Measurements from ENCODE around the gene ZMYND11. TPM values are rescaled to one million over a fixed set of nuclear protein-coding genes. Genes with fewer than 3 reads are reported as not detected.

The ZMYND11 gene
- total and polyA plus RNA-seq, 2 of the 8 experiments (the other 6 are each of a cell fraction or from before 2014, with no cell fraction given), result 7.5 to 26.6 TPM

DNA sequence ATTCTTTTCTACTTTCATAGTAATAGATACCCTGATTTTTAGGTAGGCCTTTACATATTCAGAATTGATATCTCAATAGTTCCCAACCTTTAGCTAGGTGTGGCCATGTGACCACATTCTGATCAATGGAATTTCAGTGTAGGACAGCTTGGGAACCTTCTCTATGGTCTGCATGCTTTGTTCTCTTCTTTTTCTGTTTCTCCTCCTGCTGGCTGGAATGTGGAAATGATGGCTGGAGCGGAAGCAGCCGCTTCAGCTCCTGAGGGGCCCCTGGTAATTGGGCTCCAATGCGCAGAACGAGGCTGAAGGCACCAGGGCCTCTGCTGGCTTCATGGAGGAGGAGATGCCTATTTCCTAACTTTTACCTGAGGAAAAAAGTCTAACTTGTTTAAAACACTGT lies 152.6 kb downstream of the ZMYND11 start (continued):
- TF ChIP-seq SP2 (IDR thresholded peaks at IDR 0.05; ENCODE audit: low read length) (no peak), TEAD4 (IDR thresholded peaks at IDR 0.05; ENCODE audit: low read depth, low read length) (peak; percentile 98), PHF8 (conservative IDR thresholded peaks at IDR 0.05; ENCODE audit: low read depth, low read length) (no peak), CHD2 (IDR thresholded peaks at IDR 0.05; ENCODE audit: low read length) (no peak), SP4 (IDR thresholded peaks at IDR 0.05; ENCODE audit: low read length) (no peak), FOSL1 (IDR thresholded peaks at IDR 0.05; ENCODE audit: insufficient read depth, low read depth, low read length) (no peak), ASH2L (IDR thresholded peaks at IDR 0.05; ENCODE audit: low read length) (no peak), CREB1 (IDR thresholded peaks at IDR 0.05) (no peak), SAP30 (IDR thresholded peaks at IDR 0.05; ENCODE audit: insufficient read depth, insufficient replicate concordance, low read length) (no peak), JUN (IDR thresholded peaks at IDR 0.05; ENCODE audit: low read depth, low read length) (no peak), CHD1 (IDR thresholded peaks at IDR 0.05; ENCODE audit: low read depth, low read length) (no peak), CTBP2 (IDR thresholded peaks at IDR 0.05; ENCODE audit: borderline replicate concordance, insufficient read depth, insufficient read length, low read length) (no peak), CBX5 (IDR thresholded peaks at IDR 0.05; ENCODE audit: low read depth, low read length) (no peak), RAD21 (IDR thresholded peaks at IDR 0.05 in 1 of 2, conservative IDR thresholded peaks at IDR 0.05 in 1 of 2; ENCODE audit: low read depth in 2 of 2, low read length in 2 of 2) (peak; percentile 15 to 30; a peak in 3 of 4 replicates), BACH1 (IDR thresholded peaks at IDR 0.05; ENCODE audit: low read length) (no peak)
- TF ChIP-seq, protein P1, sequence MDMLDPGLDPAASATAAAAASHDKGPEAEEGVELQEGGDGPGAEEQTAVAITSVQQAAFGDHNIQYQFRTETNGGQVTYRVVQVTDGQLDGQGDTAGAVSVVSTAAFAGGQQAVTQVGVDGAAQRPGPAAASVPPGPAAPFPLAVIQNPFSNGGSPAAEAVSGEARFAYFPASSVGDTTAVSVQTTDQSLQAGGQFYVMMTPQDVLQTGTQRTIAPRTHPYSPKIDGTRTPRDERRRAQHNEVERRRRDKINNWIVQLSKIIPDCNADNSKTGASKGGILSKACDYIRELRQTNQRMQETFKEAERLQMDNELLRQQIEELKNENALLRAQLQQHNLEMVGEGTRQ (IDR thresholded peaks at IDR 0.05; ENCODE audit: low read length), result peak; percentile 67
- TF ChIP-seq, protein P2, sequence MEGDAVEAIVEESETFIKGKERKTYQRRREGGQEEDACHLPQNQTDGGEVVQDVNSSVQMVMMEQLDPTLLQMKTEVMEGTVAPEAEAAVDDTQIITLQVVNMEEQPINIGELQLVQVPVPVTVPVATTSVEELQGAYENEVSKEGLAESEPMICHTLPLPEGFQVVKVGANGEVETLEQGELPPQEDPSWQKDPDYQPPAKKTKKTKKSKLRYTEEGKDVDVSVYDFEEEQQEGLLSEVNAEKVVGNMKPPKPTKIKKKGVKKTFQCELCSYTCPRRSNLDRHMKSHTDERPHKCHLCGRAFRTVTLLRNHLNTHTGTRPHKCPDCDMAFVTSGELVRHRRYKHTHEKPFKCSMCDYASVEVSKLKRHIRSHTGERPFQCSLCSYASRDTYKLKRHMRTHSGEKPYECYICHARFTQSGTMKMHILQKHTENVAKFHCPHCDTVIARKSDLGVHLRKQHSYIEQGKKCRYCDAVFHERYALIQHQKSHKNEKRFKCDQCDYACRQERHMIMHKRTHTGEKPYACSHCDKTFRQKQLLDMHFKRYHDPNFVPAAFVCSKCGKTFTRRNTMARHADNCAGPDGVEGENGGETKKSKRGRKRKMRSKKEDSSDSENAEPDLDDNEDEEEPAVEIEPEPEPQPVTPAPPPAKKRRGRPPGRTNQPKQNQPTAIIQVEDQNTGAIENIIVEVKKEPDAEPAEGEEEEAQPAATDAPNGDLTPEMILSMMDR (IDR thresholded peaks at IDR 0.05; ENCODE audit: control extremely low read depth in 1 of 3, insufficient read depth in 1 of 3, low read depth in 1 of 3, low read length in 3 of 3), result peak in 2 of 3 experiments; percentile 27 to 64; a peak in 3 of 4 replicates
